GM03348 (cell line): ENCODE measurements around the gene VCPKMT.
"Not testable (repeated sequence)": the region's sequence is repeated elsewhere in the genome, so short reads cannot be mapped to it uniquely, and the experiment has no call there.

Experiments used
- DNase-seq: peaks from one replicate; pipeline ENCODE4 v3.0.0; 2012; ENCODE audit warnings: low spot score

Gene VCPKMT

DNA sequence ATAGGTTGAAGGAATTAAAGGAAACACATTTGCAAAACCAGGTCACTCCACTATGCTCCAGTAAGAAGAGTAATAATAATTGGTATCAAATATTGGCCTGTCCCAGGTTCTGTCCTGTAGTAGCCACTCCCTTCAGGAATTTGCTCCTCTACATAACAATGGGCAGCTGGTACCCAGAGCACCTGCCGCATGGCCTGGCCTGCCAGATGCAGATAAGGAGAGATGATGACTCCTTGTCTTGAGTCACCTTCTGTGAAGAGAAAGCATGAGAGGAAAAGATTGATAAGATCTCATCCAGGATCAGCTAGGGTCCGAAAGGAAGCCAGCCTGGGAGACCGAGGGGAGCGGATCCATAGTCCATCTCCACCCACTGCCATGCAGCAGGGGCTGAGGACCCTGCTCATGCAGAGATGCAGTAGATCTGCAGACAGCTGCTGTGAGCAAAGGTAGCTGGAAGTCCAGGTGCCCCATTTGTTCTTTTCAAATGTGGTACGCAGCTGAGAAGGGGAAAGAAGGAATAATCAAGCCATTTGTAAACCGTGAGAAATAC, 24.3 kb downstream of the VCPKMT start:
- no peak for DNase-seq

DNA sequence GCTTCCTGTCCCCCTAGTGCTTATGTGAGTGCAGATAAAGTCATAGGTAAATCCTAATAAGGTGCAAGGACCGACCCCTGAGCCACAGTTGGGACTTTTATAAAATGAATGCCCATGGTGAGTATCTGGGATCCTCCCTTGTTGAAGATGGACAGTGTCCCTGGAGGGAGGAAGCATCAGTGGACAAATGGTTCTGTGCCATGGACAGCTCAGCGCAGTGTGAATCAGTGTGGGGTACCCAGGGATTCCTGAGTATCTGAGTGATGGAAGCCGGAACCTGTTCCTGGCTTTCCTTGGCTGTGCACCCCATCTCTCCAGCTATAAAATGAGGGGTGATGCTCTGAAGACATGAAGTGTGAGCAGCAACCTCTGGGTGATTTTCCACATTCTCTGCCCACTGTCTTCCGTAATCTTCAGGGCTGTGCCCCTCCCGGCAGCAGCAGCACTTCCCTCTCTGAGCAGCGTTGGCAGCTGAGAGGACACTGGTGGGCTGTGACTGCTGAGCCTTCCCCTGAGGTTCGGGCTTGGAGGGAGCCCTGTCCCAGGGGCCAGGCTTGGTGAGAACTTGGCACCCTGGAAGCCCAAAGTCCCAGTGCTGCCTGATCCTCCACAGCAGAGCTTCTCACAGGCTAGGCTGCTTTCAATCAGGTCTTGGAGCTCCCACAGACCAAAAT, 25.0 kb downstream of the VCPKMT start:
- no peak for DNase-seq

DNA sequence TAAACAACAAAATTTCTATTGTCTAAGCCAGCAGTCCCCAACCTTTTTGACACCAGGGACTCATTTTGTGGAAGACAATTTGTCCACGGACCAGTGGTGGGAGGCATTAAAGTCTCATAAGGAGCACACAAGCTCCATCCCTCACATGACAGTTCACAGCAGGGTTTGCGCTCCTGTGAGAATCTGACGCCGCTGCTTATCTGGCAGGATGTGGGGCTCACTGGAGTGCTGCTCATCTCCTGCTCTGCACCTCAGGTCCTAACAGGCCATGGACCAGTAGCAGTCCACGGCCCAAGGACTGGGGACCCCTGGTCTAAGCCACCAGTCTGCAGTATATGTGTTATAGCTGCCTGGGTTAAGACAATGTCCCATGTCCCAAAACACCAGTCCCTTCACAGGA, 27.2 kb downstream of the VCPKMT start:
- no peak for DNase-seq

- DNase-seq: no peak
Measured at GRCh38 chr14:50088731-50089130, 27.6 kb downstream of the VCPKMT start.

GRCh38 chr14:50088117-50088515, 28.3 kb downstream of the VCPKMT start:
- no peak for DNase-seq

- DNase-seq: no peak
Measured at GRCh38 chr14:50087341-50088116, 28.8 kb downstream of the VCPKMT start.

- no peak for DNase-seq
Measured at GRCh38 chr14:50086321-50086711, 30.1 kb downstream of the VCPKMT start.

GRCh38 chr14:50085570-50086320, 30.6 kb downstream of the VCPKMT start:
- DNase-seq: peak; percentile 53

DNA sequence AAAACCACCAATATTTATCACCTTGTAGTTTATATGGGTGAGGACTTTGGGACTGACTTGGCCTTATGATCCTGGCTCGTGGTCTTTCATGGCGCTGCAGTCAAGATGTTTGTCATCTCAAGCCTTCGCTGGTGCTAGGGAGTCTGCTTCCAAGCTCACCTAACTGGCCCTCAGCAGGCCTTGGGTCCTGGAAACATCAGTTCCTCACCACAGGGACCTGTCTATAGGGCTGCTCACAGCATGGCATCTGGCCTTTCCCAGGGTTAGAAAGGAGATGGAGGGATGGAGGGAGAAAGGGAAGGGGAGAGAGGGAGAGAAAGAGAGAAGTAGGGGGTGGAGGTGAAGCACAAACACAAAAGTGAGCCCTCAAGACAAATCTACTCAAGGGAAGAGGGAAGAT, 31.7 kb downstream of the VCPKMT start:
- no peak for DNase-seq

GRCh38 chr14:50083467-50084337, 32.7 kb downstream of the VCPKMT start:
- DNase-seq: no peak

DNA sequence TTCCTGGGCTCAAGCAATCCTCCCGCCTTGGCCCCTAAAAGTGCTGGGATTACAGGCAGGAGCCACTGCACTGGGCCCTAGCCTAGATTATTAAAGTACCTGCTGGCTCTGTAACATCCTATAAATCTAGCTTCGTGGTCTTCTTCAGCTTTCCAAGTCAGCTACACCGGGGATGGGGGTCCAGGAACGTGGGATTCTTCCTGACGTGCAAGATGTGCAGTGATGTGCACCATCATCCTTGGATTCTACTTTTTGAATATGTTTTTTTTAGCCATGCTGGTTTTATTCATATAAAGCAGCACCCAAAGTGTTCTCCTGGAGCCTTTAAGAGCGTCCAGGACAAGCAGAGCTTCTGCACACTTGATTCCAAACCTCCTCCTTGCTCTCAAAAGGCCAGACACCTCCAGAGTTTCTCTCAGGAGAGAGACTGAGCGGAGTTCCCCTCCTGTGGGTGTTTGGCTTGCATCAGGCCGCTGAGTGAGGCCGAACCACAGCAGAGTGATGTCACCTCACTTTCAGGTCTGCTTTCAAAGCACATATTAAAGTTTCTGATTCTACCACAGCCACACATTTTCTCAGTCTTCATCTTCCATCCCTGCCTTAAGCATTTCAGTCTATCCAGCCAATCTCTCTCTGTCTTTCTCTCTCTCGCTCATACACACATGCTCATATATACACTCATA, 33.4 kb downstream of the VCPKMT start:
- no peak for DNase-seq

- no peak for DNase-seq
Measured at GRCh38 chr14:50082308-50082742, 34.0 kb downstream of the VCPKMT start.

DNA sequence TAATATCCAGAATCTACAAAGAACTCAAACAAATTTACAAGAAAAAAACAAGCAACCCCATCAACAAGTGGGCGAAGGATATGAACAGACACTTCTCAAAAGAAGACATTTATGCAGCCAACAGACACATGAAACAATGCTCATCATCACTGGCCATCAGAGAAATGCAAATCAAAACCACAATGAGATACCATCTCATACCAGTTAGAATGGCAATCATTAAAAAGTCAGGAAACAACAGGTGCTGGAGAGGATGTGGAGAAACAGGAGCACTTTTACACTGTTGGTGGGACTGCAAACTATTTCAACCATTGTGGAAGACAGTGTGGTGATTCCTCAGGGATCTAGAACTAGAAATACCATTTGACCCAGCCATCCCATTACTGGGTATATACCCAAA, 37.3 kb downstream of the VCPKMT start:
- DNase-seq: not testable (repeated sequence)

- not testable (repeated sequence) for DNase-seq
Measured at GRCh38 chr14:50073663-50074062, 42.7 kb downstream of the VCPKMT start.

DNA sequence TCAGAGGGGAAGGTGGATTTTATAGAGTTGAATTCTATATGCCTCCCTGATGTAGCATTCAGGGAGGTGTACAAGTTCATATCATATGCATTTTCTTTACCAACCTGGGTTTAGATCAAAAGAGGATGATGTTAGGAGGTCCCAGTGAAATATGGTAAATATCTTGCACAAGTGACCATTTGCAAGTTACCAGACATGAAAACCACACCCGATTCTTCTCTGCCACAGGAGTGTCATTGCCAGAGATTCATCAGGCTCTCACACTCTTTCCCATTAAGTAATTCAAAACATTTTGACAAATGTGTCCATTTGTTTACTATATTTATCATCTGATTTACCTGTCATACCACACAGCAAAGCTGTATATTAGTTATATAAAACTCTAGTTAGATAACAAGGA, 44.0 kb downstream of the VCPKMT start:
- no peak for DNase-seq

- DNase-seq: no peak
Measured at GRCh38 chr14:50070840-50071548, 45.4 kb downstream of the VCPKMT start.

DNA sequence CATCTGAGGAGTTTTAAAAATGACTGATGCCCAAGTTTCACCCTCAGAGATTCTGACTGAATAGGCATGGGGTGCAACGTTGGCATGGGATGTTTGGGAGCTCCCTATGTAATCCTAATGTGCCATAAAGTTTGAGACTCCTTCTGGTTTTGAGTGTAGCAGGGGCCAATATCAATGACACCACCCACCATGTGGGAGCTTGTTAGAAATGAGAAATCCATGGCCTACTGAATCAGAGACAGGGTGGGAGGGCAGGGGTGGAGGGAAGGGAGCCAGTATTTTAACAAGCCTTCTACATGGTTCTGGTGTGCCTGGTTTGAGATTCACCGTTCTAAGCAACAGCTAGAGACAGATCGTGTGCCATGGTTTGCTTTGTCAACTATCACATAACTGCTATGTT, 46.1 kb downstream of the VCPKMT start:
- DNase-seq: no peak

GRCh38 chr14:50069325-50069724, 47.0 kb downstream of the VCPKMT start:
- no peak for DNase-seq

GRCh38 chr14:50068496-50068895, 47.9 kb downstream of the VCPKMT start:
- no peak for DNase-seq

GRCh38 chr14:50067723-50068495, 48.5 kb downstream of the VCPKMT start:
- peak; percentile 19 for DNase-seq
